ENCODE measurements around the gene KRTAP16-1. TPM values are rescaled to one million over a fixed set of nuclear protein-coding genes. Genes with fewer than 3 reads are reported as not detected.

Gene KRTAP16-1
- total and polyA plus RNA-seq, 2 donors (not counting 3 experiments of a cell fraction or from before 2014, with no cell fraction given): not detected

DNA sequence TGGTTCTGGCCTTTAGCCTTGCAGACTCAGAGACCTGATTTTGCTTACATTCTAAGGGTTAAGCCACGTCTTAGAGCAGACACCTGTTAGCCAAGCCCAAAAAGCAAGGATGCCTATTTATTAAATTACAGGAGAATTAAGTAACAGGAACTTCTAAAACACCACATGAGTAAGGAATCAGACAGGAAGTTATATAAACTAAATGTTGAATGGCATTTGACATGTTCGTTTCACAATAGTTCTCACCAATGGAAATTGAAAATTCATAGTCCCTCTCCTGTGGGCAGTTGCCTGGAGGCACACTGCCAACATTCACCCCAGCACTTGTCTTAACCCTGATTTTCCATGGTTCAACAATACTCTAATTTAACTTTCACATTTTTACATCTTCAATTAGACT is 24.6 kb downstream of the KRTAP16-1 start:
- POLR2A ChIA-PET: no interaction called here
- no peak overlapping the region for H3K9ac ChIP-seq (replicated peaks; ENCODE audit: extremely low read depth, insufficient read depth, low read length)
- no TSS peak for BruUV-seq (replicated peaks)
- H3K36me3 ChIP-seq (ENCODE audit: control insufficient read depth in 2 of 2, extremely low read depth in 1 of 2, insufficient read depth in 2 of 2, low read length in 2 of 2): no peaks in the 10 kb centered on the region
- H3K9me3 ChIP-seq (replicated peaks; ENCODE audit: control insufficient read depth, insufficient read depth, low read length): no peaks in the 10 kb centered on the region
- H3K27ac ChIP-seq (ENCODE audit: insufficient read depth, low read depth, low read length): no peak overlapping the region
- H3K9me1 ChIP-seq (replicated peaks; ENCODE audit: control insufficient read depth, extremely low read depth, insufficient read depth, low read length): no peaks in the 10 kb centered on the region
- intact Hi-C loops (cut with micrococcal nuclease) (no loop called here), dilution Hi-C loops (cut with MboI; ENCODE audit: extremely low pct_ligation_motif_present, low sequenced_read_pairs) (no loop called here)
- TF ChIP-seq FOS (IDR thresholded peaks at IDR 0.05; ENCODE audit: borderline replicate concordance, insufficient read depth, low read length) (no peak), POLR2A (IDR thresholded peaks at IDR 0.05; ENCODE audit: low read depth, low read length) (no peak), JUN (IDR thresholded peaks at IDR 0.05; ENCODE audit: borderline replicate concordance, insufficient read depth, insufficient read length, low read depth) (no peak), EZH2 (IDR thresholded peaks at IDR 0.05; ENCODE audit: borderline replicate concordance, low read depth, low read length, severe bottlenecking) (no peak)
- TF ChIP-seq, protein P1, sequence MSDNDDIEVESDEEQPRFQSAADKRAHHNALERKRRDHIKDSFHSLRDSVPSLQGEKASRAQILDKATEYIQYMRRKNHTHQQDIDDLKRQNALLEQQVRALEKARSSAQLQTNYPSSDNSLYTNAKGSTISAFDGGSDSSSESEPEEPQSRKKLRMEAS (IDR thresholded peaks at IDR 0.05; ENCODE audit: insufficient read depth, insufficient read length): no peak
- TF ChIP-seq, protein P2, sequence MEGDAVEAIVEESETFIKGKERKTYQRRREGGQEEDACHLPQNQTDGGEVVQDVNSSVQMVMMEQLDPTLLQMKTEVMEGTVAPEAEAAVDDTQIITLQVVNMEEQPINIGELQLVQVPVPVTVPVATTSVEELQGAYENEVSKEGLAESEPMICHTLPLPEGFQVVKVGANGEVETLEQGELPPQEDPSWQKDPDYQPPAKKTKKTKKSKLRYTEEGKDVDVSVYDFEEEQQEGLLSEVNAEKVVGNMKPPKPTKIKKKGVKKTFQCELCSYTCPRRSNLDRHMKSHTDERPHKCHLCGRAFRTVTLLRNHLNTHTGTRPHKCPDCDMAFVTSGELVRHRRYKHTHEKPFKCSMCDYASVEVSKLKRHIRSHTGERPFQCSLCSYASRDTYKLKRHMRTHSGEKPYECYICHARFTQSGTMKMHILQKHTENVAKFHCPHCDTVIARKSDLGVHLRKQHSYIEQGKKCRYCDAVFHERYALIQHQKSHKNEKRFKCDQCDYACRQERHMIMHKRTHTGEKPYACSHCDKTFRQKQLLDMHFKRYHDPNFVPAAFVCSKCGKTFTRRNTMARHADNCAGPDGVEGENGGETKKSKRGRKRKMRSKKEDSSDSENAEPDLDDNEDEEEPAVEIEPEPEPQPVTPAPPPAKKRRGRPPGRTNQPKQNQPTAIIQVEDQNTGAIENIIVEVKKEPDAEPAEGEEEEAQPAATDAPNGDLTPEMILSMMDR (IDR thresholded peaks at IDR 0.05; ENCODE audit: extremely low read depth in 1 of 2, insufficient read depth in 1 of 2, low read depth in 1 of 2, low read length in 2 of 2): no peak
- H3K4me1 ChIP-seq (ENCODE audit: control insufficient read depth, extremely low read depth, insufficient read depth, low read length): no peaks in the 10 kb centered on the region
- no peaks in the 10 kb centered on the region for H4K20me1 ChIP-seq (replicated peaks; ENCODE audit: control insufficient read depth, extremely low read depth, insufficient read depth, low read length)
- H2AFZ ChIP-seq (ENCODE audit: low read depth, low read length): no peak overlapping the region
- CTCF ChIA-PET: no interaction called here
- no peaks in the 10 kb centered on the region for H3K79me2 ChIP-seq (ENCODE audit: control insufficient read depth, insufficient read depth, low read length)
- no peak overlapping the region for H3K4me2 ChIP-seq (ENCODE audit: insufficient read depth, low read length)
- no peak overlapping the region for H3K4me3 ChIP-seq (replicated peaks in 1 of 3; ENCODE audit: insufficient read depth in 1 of 3, low read depth in 1 of 3, low read length in 3 of 3)
- FAIRE-seq (no peak), DNase-seq (ENCODE audit: low read depth, low spot score) (peak; percentile 0)
- peaks cover 0 to 2% of the 10 kb centered on the region in 2 experiments for H3K27me3 ChIP-seq (ENCODE audit: control insufficient read depth in 2 of 2, insufficient read depth in 2 of 2, low read length in 2 of 2)

DNA sequence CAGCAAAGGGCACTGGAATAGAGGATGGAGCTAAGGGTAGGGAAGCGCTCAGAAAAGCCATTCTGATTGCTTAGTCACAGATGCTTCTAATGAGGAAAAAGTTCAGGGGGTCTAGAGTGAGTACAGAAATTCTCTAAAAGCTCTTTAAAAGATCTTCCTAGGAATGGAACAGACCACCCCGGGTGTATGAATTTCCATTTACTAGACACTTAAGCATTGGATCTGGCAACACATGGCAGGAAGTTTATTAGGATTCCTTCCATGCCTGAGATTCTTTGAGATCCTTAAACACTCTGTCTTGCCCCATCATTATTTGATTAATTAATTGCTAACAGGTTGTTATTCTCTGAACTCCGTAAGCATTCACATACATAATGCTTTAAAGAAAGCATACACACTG is 25.1 kb downstream of the KRTAP16-1 start:
- ChIA-PET CTCF (interaction anchor here (0.9 kb wide), 1 partner anchor 39 kb away, joined by 3 read pairs; no protein-coding TSS in a partner anchor), POLR2A (no interaction called here)
- no peaks in the 10 kb centered on the region for H3K36me3 ChIP-seq (ENCODE audit: control insufficient read depth in 2 of 2, extremely low read depth in 1 of 2, insufficient read depth in 2 of 2, low read length in 2 of 2)
- FAIRE-seq (no peak), DNase-seq (ENCODE audit: low read depth, low spot score) (peak; percentile 0)
- no peaks in the 10 kb centered on the region for H3K9me1 ChIP-seq (replicated peaks; ENCODE audit: control insufficient read depth, extremely low read depth, insufficient read depth, low read length)
- no peaks in the 10 kb centered on the region for H4K20me1 ChIP-seq (replicated peaks; ENCODE audit: control insufficient read depth, extremely low read depth, insufficient read depth, low read length)
- H3K79me2 ChIP-seq (ENCODE audit: control insufficient read depth, insufficient read depth, low read length): no peaks in the 10 kb centered on the region
- H3K4me3 ChIP-seq (replicated peaks in 1 of 3; ENCODE audit: insufficient read depth in 1 of 3, low read depth in 1 of 3, low read length in 3 of 3): no peak overlapping the region
- no peaks in the 10 kb centered on the region for H3K4me1 ChIP-seq (ENCODE audit: control insufficient read depth, extremely low read depth, insufficient read depth, low read length)
- no peak overlapping the region for H2AFZ ChIP-seq (ENCODE audit: low read depth, low read length)
- peaks cover 0 to 2% of the 10 kb centered on the region in 2 experiments for H3K27me3 ChIP-seq (ENCODE audit: control insufficient read depth in 2 of 2, insufficient read depth in 2 of 2, low read length in 2 of 2)
- TF ChIP-seq JUN (IDR thresholded peaks at IDR 0.05; ENCODE audit: borderline replicate concordance, insufficient read depth, insufficient read length, low read depth) (no peak), POLR2AphosphoS5 (IDR thresholded peaks at IDR 0.05; ENCODE audit: insufficient read depth, low read depth, low read length) (no peak), GATA2 (IDR thresholded peaks at IDR 0.05; ENCODE audit: insufficient read depth, insufficient read length, low read depth, low read length) (no peak), EZH2 (IDR thresholded peaks at IDR 0.05; ENCODE audit: borderline replicate concordance, low read depth, low read length, severe bottlenecking) (no peak), FOS (IDR thresholded peaks at IDR 0.05; ENCODE audit: borderline replicate concordance, insufficient read depth, low read length) (no peak), MYC (IDR thresholded peaks at IDR 0.05; ENCODE audit: low read depth, low read length) (no peak), POLR2A (IDR thresholded peaks at IDR 0.05; ENCODE audit: low read depth, low read length) (no peak)
- TF ChIP-seq, protein P2 (IDR thresholded peaks at IDR 0.05; ENCODE audit: extremely low read depth in 1 of 2, insufficient read depth in 1 of 2, low read depth in 1 of 2, low read length in 2 of 2): no peak
- TF ChIP-seq, protein P1 (IDR thresholded peaks at IDR 0.05; ENCODE audit: insufficient read depth, insufficient read length): no peak
- no TSS peak for BruUV-seq (replicated peaks)
- no peak overlapping the region for H3K9ac ChIP-seq (replicated peaks; ENCODE audit: extremely low read depth, insufficient read depth, low read length)
- intact Hi-C loops (cut with micrococcal nuclease) (no loop called here), dilution Hi-C loops (cut with MboI; ENCODE audit: extremely low pct_ligation_motif_present, low sequenced_read_pairs) (no loop called here)
- H3K9me3 ChIP-seq (replicated peaks; ENCODE audit: control insufficient read depth, insufficient read depth, low read length): no peaks in the 10 kb centered on the region
- no peak overlapping the region for H3K4me2 ChIP-seq (ENCODE audit: insufficient read depth, low read length)
- H3K27ac ChIP-seq (ENCODE audit: insufficient read depth, low read depth, low read length): no peak overlapping the region

All from endothelial cell of umbilical vein (primary cell).